Kidney epithelial cell (primary cell): ENCODE data around the gene COLEC11. TPM values are rescaled to one million over a fixed set of nuclear protein-coding genes. Genes with fewer than 3 reads are reported as not detected.

Experiments used
- DNase-seq: peaks from one replicate; pipeline ENCODE4 v3.0.0-alpha.2; 2010; ENCODE audit warnings: low read depth
- H3K27me3 ChIP-seq: 2 replicates; pipeline ENCODE4 v1.6.0; 2011; ENCODE audit warnings: low read length; ENCODE audit not compliant: control insufficient read depth, insufficient read depth
- H3K36me3 ChIP-seq: 2 replicates; pipeline ENCODE4 v1.5.1; 2011; ENCODE audit warnings: low read length; ENCODE audit not compliant: control insufficient read depth, insufficient read depth
- H3K4me3 ChIP-seq: 2 replicates; pipeline ENCODE4 v1.5.1; 2011; ENCODE audit warnings: low read depth, mild to moderate bottlenecking, control low read depth, low read length
- CTCF ChIP-seq: IDR thresholded peaks from 2 replicates; pipeline ENCODE4 v1.5.1; 2011; ENCODE audit warnings: mild to moderate bottlenecking, moderate library complexity, low read length, control low read depth, inconsistent platforms; ENCODE audit not compliant: insufficient read depth, poor library complexity, severe bottlenecking
- total RNA-seq: library from RNA; depleted of rRNA; stranded (reverse); fragments of >200 nt; gene quantifications from 2 replicates; pipeline ENCODE4 v1.2.3, GENCODE V29; 2015

The COLEC11 gene
- total RNA-seq, 1 donor from 2014 or later = not detected

- Histone ChIP-seq H3K27me3 (no peaks in the 10 kb centered on the region), H3K4me3 (no peak overlapping the region), H3K36me3 (no peaks in the 10 kb centered on the region)
- DNase-seq = no peak
- TF ChIP-seq CTCF = no peak
These were observed 71.7 kb downstream of the COLEC11 start for GRCh38 chr2:3666613-3666975.

DNA sequence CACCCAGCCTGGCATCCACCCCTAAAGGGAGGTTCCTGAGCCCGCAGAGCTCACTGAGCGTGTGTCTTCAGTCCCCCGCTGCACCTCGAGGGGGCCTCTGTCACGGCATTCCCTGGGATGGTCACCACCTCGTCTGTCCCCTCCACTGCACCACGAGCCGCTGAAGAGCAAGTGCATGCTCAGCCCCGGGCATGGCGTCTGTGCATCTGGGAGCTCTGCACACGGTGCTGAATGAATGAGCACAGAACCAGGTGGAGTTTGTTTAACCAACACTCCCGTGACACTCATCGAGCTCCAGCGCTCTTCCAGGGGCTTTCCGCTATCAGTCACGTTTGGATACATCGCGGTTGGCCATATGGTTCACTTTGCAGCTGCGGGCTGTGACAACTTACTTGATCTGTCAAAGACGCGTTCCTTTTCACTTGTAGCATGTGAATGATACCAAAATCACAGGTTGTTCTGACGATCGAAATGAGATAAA is 72.3 kb downstream of the COLEC11 start:
- no peak for TF ChIP-seq CTCF
- Histone ChIP-seq H3K27me3 (no peaks in the 10 kb centered on the region), H3K4me3 (no peak overlapping the region), H3K36me3 (no peaks in the 10 kb centered on the region)
- DNase-seq = no peak

DNA sequence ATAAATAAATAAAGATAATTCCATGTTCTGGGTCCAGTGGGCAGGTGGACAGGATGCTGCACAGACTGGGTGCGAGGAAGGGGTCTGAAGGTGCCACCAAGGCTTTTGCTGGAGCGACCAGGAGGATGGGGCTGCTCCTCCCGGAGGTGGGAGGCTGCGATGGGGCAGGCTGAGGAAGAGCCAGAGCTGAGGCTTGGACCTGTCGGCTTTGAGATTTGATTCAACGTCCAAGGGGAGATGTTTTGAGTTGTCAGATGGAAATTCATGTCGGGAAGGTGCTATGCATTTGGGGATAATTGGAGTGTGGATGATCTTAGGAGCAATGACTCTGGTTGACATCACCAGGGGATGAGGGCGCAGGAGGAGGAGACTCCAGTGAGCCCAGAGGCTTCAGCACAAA is 74.7 kb downstream of the COLEC11 start:
- DNase-seq = no peak
- no peak for TF ChIP-seq CTCF
- no peaks in the 10 kb centered on the region for H3K36me3 ChIP-seq

GRCh38 chr2:3670376-3670775 is 75.5 kb downstream of the COLEC11 start:
- no peak for TF ChIP-seq CTCF

More for the DNA sequence above, 74.7 kb downstream of the COLEC11 start:
- Histone ChIP-seq H3K27me3 (no peaks in the 10 kb centered on the region), H3K4me3 (no peak overlapping the region)

DNA sequence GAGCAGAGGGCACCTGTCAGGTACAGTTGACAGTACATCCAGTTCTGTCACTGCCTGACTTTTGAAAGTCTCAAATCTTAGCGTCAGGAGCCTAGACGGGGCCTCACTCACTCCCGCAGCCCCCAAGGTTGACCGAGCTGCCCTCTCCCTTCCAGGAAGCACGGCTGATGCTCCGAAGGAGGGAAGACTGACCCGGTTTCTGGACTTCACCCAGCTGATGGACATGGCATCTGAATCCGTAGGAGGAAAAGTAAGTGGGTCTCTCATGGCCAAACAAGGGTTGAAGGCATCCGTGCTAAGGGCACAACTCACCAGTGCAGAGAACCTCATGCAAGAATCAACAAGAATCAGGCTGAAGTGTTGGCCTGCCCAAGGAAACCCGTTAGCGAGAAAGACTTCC is 76.0 kb downstream of the COLEC11 start:
- no peaks in the 10 kb centered on the region for H3K36me3 ChIP-seq
- no peaks in the 10 kb centered on the region for H3K27me3 ChIP-seq
- H3K4me3 ChIP-seq = no peak overlapping the region
- no peak for TF ChIP-seq CTCF
- no peak for DNase-seq

More at GRCh38 chr2:3670376-3670775, 75.5 kb downstream of the COLEC11 start:
- Histone ChIP-seq H3K36me3 (no peaks in the 10 kb centered on the region), H3K27me3 (no peaks in the 10 kb centered on the region), H3K4me3 (no peak overlapping the region)
- DNase-seq = no peak

DNA sequence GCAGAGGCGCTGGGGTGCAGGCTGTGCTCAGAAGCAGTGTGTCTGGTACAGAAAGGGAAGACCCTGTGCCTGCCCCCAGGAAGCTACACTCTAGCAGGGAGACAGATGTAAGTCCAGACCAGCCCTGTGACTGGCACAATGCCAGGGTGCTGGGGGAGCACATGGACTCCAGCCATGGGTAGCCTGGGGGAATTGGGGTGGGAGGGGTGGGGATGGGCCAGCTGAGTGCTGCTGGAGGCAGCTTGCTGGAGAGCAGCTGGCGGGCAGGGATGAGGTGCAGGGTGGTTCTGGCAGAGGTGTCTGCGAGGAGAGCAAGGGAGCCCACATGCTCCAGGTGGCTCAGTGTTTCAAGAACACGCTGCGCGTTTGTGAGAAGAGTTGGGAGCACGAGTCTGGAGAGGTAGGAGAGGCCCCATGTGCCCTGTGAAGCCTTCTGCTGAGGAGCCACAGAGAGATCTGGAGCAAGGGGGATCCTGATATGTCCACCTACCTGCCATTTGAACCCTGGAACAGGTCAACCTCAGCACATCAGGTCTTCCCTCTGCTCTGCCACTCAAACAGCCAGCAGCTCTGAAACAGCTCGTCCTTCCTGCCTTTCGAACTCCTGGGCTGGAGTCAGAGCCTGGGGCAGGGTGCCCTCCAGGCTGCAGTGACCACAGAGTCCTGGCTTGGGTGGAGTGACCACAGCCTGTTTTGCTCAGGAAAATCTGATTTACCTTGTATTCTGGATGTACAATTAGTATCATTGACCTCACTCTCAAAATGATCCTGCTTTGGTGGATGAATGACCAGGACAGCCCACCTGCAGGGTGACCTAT is 78.2 kb downstream of the COLEC11 start:
- no peak for DNase-seq
- Histone ChIP-seq H3K4me3 (no peak overlapping the region), H3K27me3 (no peaks in the 10 kb centered on the region), H3K36me3 (no peaks in the 10 kb centered on the region)
- TF ChIP-seq CTCF = no peak
